Measurements from ENCODE around the gene C2CD4C.
"Not testable (repeated sequence)": the region's sequence is repeated elsewhere in the genome, so short reads cannot be mapped to it uniquely, and the experiment has no call there.

Gene C2CD4C, protein sequence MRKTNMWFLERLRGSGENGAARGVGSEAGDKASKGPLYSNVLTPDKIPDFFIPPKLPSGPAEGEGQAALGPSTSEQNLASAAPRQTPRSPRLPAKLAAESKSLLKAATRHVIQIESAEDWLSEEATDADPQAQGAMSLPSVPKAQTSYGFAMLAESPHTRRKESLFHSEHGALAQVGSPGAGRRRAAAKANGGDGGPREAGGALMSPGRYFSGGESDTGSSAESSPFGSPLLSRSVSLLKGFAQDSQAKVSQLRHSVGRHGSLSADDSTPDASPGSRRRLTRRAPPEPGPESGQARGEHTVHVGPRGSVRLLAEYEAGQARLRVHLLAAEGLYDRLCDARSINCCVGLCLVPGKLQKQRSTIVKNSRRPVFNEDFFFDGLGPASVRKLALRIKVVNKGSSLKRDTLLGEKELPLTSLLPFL
- total RNA-seq = 0 to 0.56 (median 0.05) reads per million in 3 experiments

DNA sequence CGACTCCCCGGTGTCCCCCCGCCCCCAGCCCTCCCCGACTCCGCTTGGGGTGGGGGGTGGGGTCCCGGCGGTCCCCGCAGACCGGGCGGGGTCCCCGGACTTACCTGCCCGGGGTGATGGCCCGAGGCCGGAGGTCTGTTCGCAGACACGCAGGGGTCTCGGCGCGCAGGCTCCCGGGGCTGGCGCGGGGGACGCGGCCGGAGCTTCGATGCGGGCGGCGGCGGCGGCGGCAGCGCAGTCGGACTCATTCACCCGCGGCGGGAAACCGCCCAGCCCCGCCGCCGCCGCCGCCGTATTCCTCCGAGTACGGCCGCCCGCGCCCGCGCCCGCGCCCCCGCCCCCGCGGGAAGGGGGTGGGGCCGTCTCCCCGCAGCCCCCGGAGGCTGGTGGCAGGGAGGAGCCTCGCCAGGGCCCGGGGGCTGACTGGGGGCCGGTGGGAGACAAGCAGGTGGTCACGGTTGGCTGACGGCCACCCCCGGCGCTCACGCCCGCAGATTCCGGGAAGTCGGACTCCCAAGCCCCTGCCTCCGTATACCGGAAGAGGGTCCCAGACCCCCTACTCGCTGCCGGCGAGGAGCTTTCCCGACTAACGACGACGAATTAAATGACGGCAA is at the start of gene C2CD4C:
Gene C2CD4C, minus strand, starts transcription at position 246 of the 614 bp plus-strand sequence. CDS start 786 bp downstream, outside the sequence.
- DNase-seq = no peak

DNA sequence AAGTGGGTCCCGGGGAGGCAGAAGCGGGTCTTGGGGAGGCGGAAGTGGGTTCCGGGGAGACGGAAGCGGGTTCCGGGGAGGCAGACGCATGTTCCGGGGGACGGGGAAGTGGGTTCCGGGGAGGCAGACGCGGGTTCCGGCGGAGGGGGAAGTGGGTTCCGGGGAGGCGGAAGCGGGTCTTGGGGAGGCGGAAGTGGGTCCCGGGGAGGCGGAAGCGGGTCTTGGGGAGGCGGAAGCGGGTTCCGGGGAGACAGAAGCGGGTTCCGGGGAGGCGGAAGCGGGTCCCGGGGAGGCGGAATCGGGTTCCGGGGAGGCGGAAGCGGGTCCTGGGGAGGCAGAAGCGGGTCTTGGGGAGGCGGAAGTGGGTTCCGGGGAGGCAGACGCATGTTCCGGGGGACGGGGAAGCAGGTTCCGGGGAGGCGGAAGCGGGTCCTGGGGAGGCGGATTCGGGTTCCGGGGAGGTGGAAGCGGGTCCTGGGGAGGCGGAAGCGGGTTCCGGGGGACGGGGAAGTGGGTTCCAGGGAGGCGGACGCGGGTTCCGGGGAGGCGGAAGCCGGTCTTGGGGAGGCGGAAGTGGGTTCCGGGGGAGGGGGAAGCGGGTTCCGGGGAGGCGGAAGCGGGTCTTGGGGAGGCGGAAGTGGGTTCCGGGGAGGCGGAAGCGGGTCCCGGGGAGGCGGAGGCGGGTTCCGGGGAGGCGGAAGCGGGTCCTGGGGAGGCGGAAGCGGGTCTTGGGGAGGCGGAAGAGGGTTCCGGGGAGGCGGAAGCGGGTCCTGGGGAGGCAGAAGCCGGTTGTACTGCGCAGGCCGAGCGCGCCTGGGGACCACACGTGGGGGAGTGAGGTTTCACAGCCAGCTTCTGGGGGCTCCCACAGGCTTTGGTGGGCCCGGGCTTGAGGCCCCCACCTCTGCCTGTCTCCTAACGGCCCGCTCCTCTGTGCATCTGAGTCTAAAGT is 49.4 kb upstream of the C2CD4C start:
- no peak for DNase-seq

DNA sequence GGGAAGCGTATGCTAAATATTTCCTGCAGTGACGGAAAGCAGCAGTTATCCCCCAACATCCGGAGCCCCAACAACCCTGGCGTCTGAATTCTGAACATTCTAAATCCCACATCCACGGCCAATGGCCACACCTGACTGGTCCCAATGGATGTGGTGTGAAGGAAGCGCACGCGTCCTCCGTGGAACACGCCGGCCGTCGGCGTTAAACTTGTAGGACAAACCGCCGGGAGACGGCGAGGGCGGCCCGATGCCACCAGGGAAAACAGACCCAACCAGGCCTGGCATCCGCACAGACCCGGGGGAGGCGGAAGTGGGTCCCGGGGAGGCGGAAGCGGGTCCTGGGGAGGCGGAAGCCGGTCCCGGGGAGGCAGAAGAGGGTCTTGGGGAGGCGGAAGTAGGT is 48.7 kb upstream of the C2CD4C start:
- DNase-seq = no peak

DNA sequence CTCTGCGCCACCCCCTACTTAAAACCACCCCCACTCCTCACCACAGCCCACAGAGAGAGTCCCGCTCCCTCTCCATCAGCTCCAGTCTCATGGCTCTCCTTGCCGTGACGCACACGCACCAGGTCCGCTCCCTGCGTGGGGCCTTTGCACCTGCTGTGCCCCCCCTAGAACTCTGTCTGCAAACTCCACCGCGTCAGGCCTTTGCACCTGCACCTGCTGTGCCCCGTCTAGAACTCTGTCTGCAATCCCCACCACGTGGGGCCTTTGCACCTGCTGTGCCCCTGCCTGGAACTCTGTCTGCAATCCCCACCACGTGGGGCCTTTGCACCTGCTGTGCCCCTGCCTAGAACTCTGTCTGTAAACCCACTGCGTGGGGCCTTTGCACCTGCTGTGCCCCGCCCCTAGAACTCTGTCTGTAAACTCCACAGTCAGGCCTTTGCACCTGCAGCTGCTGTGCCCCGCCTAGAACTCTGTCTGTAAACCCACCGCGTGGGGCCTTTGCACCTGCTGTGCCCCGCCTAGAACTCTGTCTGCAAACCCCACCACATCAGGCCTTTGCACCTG is 47.7 kb upstream of the C2CD4C start:
- no peak for DNase-seq

DNA sequence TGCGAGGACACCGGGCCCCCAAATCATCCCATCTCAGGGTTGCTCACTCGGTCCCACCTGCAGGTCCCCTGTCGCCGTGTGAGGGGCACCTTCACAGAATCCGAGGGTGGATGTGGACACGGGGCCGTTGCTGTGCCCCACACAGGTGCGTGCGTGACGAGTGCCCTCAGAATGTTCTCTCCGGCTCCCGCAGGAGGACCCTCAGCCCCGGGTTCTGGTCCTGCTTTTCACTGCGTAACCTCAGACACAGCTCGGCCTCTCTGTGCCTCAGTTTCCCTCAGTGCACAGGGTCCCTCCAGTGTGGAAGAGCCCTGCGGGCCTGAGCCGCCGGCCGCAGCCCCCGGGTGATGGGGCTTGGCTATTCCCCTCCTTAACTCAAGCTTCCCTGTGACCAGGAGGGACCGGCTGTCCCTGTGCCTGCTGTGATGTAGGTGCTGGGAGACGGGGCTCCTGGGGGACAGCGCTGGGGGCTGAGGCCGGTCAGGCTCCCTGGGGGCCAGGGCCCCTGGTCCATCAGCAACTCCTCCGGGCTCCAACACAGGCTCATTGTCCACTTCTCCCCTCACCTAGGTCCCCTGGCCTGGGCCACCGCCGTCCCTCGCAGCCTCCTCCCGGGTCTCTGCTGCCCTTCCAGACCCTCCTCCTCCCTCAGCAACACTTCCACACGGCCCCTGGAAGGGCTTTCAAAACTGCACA is 47.1 kb upstream of the C2CD4C start:
- no peak for DNase-seq

DNA sequence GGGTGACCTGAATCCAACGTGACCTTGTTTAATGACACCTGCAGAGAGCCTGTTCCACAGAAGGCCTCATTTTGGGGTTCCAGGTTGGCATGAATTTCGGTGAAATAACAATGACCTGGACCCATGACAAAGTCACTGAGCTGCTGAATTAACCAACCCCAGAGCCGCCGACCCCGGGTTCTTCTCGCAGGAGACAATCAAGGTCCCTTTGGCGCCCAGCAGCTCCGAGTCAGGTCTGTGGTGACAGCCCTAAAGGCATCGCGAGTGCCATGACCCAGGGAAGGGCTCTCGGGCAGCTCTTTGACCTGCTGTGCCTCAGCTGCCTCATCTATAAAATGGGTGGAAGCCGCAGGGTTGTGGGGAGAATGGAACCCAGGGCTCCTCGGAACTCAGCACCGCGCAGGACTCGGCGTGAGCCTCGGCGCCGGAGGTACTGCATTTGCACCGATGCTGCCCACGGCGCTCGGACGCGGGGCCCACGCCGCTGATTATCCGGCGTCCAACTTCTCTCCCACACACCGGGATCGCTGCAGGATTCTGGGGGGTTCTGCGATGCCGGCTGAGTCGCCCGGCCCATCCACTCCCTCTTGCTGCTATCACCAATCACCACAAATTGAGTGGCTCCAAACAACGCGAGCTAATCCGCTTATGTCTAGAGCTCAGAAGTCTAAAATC is 46.2 kb upstream of the C2CD4C start:
- DNase-seq = no peak

DNA sequence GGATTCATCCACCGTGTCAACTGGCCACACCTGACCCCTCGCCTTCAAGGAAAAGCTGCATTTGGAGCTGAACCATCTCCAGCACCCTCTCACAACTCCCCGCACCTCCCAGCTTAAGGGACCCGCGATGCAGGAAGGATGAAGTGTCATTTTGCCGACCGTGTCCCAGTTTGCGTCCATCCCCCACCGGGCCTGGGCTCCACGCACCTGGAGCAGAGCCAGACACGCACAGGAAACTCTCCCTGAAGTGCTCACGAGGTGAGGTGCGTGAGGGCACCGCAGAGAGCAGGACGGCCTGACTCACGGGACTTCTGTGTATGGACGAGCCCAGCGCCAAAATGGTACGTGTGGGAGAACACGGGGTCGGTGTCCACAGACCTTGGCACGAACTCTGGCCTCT is 44.7 kb upstream of the C2CD4C start:
- DNase-seq = no peak

DNA sequence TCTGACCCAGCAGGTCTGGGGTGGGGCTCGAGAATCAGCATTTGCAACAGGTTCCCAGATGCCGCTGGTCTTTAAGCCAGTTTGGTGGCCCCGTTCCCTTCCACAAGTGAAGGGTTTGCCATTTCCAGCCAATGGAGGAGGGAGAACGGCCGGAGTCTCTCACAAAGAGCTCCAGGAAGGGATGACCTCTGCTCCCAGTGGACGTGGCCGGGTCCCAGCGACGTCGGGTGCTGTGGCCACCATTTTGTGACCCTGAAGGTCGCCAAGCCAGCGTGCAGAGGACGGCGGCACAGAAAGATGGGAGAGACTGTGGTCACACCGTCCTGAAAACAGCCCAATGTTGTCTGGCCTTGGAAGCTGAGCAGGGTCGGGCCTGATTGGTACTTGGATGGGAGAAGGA is 43.9 kb upstream of the C2CD4C start:
- no peak for DNase-seq

DNA sequence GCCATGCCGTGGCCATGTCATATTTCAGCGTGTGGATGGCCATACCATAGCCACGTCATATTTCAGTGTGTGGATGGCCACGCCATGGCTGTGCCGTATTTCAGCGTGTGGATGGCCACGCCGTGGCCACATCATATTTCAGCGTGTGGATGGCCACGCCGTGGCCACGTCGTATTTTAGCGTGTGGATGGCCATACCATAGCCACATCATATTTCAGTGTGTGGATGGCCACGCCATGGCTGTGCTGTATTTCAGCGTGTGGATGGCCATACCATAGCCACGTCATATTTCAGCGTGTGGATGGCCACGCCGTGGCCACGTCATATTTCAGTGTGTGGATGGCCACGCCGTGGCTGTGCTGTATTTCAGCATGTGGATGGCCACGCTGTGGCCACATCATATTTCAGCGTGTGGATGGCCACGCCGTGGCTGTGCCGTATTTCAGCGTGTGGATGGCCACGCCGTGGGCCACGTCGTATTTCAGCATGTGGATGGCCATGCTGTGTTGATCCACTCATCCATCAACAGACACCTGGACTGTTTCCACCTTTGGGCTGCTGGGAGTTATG is 42.0 kb upstream of the C2CD4C start:
- not testable (repeated sequence) for DNase-seq

DNA sequence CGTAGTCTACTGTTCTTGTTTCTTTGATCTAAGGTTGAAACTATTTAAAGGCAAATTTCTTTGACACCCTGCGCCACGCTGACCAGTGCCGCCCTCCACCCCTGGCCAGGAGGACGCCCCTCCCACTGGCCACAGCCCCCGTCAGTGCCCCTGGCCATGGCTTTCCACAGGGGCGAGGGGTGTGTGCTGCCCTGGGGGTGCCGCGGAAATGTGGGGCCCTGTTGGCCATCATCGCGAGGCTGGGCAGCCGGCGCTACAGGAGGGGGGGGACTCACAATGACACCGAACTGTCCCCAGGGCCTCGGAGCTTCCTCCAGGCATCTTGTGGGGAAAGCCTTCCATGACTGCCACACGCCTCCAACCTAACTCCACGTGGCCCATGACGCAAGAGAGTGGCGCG is 41.0 kb upstream of the C2CD4C start:
- no peak for DNase-seq

DNA sequence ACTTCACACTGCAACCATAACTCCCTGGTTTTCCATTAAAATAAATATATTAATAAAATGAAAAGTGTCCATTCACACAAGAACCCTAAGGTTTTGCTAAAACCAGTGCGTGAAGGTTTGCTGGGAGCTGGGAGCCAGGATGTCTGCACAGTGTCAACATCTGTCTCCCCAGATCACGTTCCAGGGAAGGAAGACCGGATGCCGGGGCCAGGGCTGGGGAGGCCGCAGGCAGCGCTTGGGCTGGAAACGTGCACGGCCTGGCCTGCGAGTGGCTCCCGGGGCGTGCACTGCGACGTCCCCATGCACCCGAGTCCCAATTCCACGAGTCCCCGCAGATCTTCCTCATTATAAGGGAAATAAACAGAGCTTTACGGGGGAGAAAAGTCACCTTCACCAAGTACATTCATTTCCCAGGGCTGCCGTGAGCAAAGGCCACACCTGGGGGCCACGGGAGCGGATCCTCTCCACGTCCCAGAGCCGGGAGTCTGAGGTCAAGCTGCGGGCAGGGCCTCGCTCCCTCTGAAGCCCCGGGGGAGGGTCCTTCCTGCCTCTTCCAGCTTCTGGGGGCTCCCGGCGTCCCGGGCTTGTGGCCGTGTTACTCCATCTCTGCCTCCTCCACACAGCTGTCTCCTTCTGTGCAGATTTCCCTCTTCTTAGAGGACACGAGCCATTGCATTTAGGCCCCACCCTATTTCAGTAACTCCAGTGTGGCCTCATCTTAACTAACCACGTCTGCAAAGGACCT is 39.0 kb upstream of the C2CD4C start:
- no peak for DNase-seq

DNA sequence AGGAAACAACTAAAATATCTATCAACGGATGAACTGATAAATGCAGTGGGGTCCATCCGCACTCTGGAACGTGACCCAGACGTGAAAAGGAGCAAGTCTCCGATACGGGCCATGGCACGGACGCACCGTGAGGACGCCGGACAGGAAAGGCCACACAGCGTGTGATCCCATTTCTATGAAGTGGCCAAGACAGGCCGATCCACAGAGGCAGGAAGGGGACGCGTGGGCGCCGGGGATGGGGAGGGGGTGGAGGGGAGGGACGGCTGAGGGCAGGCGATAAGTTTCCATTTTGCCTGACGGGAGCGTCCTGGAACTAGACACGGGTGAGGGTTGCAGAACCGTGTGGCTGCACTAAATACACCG is 38.1 kb upstream of the C2CD4C start:
- no peak for DNase-seq

DNA sequence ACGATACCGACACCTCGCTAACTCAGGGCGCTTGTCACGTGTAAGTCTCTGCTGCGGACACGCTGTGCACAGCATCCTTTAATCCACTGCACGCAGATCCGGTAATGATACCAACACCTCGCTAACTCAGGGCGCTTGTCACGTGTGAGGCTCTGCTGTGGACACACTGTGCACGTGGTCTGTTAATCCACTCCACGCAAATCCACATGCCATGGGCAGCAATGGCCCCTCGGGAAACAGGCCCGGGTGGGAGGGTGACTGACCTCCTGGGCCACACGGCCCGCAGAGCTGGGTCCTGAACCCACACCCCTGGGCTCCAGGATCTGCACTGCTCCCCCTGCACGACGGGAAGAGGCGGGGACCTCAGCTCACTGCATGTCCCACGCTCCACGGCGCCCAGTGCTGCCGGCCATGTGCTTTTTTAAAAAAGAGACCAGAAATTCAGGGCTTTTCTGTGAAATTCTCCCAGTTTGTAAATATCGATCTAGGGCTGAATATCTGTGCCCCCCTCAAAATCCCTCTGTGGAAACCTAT is 35.8 kb upstream of the C2CD4C start:
- no peak for DNase-seq

DNA sequence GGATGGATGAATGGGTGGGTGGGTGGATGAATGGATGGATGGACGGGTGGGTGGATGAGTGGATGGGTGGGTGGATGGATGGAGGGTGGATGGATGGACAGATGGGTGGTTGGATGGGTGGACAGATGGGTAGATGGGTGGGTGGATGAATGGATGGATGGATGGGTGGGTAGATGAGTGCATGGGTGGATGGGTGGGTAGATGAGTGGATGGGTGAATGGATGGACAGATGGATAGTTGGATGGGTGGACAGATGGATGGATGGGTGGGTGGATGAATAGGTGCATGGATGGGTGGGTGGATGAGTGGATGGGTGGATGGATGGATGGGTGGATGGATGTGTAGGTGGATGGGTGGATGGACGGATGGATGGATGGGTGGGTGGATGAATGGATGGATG is 34.1 kb upstream of the C2CD4C start:
- no peak for DNase-seq

DNA sequence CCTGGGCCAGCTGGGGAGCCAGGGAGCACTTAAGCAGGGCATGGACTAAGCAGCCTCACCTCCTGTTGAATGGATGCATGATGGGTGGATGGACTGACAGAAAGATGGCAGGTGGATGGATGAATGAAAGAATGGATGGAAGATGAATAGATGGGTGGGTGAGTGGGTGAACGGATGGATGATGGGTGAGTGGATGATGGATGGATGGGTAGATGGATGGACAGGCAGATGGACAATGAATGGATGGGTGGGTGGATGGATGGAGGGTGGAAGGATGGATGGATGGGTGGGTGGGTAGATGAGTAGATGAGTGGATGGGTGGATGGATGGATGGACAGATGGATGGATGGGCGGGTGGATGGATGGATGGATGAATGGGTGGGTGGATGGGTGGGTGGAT is 33.1 kb upstream of the C2CD4C start:
- DNase-seq = no peak

DNA sequence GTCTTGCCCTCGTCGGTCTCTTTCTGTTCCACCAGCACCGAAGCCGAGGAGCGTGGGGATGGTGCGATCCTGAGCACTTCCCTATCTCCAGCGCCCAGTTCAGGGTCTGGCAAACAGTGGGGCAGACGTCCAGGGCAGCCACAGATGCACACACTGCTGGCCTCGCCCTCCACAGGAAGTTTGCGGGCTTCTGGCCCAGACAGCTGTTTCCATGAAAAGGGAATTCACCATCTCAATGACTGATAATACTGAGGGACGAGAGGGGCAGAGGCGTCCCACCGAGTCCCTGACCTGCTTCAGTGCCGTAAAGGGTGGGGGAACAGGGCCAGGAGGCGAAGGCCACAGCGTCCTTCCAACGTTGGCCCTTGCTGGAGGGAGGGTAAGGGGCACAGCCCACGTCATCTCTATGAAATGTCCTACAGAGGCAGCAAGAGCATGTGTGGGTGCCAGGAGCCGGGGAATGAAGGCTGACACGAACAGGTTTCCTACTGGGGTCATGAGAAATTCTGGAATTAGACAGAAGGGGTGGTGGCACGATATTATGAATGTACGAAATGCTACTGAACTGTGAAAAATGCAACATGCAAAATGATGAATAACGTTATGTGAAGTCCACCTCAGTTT is 32.4 kb upstream of the C2CD4C start:
- no peak for DNase-seq

DNA sequence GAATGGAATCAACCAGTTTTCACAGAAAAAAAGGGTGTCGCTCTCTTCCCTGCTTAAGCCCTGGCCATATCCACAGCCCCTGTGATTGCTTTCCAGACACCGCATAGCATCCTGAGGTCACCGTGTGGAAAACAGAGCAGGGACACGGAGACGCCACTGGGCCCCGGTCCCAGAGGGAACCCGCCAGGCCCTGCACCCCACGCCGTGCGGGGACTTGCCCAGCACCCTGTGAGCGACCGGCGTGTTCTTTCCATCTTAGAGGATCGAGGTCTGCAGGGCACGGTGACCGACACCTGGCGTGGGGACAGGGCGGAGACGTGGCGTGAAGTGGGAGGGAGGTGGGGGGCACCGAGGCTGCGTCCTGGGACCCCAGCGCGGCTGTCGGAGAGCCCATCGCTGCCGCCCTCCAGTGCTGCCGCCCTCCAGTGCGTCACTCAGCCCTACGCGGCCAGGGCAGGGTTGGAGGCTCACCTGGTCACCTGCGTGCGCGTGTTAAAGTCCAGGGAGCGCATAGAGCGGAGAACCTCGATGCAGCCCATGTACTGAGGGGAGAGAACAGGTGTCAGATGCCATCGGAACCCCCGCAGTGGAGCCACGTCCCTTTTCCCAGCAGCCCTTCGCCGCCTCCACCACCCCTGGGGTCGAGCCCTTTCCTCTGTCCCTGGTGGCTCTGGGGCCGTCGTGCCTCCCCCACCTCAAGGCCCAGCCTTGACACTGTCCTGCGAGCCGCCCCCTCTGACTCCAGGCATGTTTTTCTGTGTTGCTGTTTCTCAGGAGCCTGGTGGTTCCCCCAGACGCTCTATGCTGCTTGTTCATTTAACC is 31.7 kb upstream of the C2CD4C start:
- DNase-seq = no peak

DNA sequence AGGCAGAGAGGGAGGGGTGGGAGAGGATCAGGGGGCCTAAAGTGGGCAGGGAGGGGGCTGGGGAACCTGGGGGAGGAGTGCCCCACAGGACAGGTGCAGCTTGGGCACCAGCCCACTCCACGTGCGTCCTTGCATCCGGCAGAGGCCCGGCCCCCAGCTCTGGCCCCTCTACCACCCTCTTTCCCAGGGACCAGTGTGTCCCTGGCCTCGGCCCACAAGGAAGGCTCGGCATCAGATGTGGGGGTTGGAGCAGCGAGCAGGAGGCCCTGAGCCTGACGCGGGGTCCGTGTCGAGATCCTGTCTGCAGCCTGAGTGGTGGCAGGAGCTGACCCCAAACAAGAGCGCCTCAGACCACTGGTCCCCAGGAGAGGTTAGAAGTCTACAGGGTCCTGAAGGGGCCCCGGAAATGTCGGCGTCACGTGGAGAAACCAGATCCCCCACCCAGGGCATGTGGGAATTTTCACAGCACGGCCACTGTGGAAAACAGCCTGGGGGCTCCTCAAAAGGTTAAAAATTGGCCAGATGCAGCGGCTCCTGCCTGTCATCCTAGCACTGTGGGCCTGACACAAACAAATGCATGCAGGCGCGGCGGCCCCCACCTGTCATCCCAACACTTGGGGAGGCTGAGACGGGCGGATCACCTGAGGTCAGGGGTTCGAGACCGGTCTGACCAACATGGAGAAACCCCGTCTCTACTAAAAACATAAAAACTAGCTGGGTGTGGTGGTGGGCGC is 30.4 kb upstream of the C2CD4C start:
- no peak for DNase-seq
